Measurements from ENCODE around the gene SPATA46. TPM values are rescaled to one million over a fixed set of nuclear protein-coding genes. Genes with fewer than 3 reads are reported as not detected.

The SPATA46 gene
- total RNA-seq, 1 experiment from 2014 or later: not detected

- Histone ChIP-seq H3K36me3 (ENCODE audit: control insufficient read depth in 1 of 2, insufficient read depth in 2 of 2, low read length in 2 of 2) (peaks cover 0 to 3% of the 10 kb centered on the region in 2 experiments; a peak in 1 of 4 replicates), H2AFZ (ENCODE audit: low read depth, low read length, poor library complexity, severe bottlenecking) (no peak overlapping the region), H3K79me2 (ENCODE audit: insufficient read depth, low read length) (no peaks in the 10 kb centered on the region), H3K27ac (ENCODE audit: low read depth, low read length) (no peak overlapping the region), H3K4me3 (replicated peaks in 1 of 2; ENCODE audit: low read depth in 1 of 2, low read length in 2 of 2) (no peak overlapping the region), H3K27me3 (ENCODE audit: insufficient read depth, low read length) (no peaks in the 10 kb centered on the region), H3K9me2 (ENCODE audit: insufficient read depth) (no peaks in the 10 kb centered on the region), H3K4me2 (ENCODE audit: low read length) (no peak overlapping the region), H4K20me1 (ENCODE audit: insufficient read depth) (no peaks in the 10 kb centered on the region), H3K9ac (ENCODE audit: low read length) (no peak overlapping the region), H3K4me1 (ENCODE audit: control insufficient read depth in 1 of 2, insufficient read depth in 2 of 2, low read length in 2 of 2) (peaks cover 13 to 34% of the 10 kb centered on the region in 2 experiments), H3K9me3 (ENCODE audit: control insufficient read depth in 1 of 2, insufficient read depth in 1 of 2, low read depth in 1 of 2, low read length in 2 of 2) (no peaks in the 10 kb centered on the region)
- ChIA-PET CTCF (no interaction called here), RAD21 (ENCODE audit: low non-redundant PET in 1 of 2, low total read pairs in 2 of 2, uncharacterized antibody in 2 of 2, unreplicated experiment in 2 of 2) (no interaction called here), POLR2A (no interaction called here)
- BruUV-seq (replicated peaks): no TSS peak
- intact Hi-C loops (cut with micrococcal nuclease): no loop called here
- ATAC-seq: no peak
- DNase-seq (ENCODE audit: low read depth, low spot score): no peak
- no peak for TF ChIP-seq YY1 (IDR thresholded peaks at IDR 0.05; ENCODE audit: extremely low read depth, insufficient replicate concordance, low read depth, low read length)
- TF ChIP-seq MAX (IDR thresholded peaks at IDR 0.05): no peak
- TF ChIP-seq POLR2AphosphoS5 (IDR thresholded peaks at IDR 0.05; ENCODE audit: low read depth, low read length): no peak
- no peak for TF ChIP-seq TCF7L2 (IDR thresholded peaks at IDR 0.05; ENCODE audit: borderline replicate concordance, extremely low read depth, insufficient read depth, insufficient read length)
- no peak for TF ChIP-seq ELF1 (IDR thresholded peaks at IDR 0.05; ENCODE audit: borderline replicate concordance, low read depth)
These were observed 5.9 kb downstream of the SPATA46 start for GRCh38 chr1:162370721-162371120.

GRCh38 chr1:162370161-162370560, 6.5 kb downstream of the SPATA46 start:
- BruUV-seq (replicated peaks): no TSS peak
- ChIA-PET POLR2A (no interaction called here), CTCF (no interaction called here), RAD21 (ENCODE audit: low non-redundant PET in 1 of 2, low total read pairs in 2 of 2, uncharacterized antibody in 2 of 2, unreplicated experiment in 2 of 2) (no interaction called here)
- Histone ChIP-seq H3K9ac (ENCODE audit: low read length) (no peak overlapping the region), H2AFZ (ENCODE audit: low read depth, low read length, poor library complexity, severe bottlenecking) (no peak overlapping the region), H3K36me3 (ENCODE audit: control insufficient read depth in 1 of 2, insufficient read depth in 2 of 2, low read length in 2 of 2) (peaks cover 0 to 3% of the 10 kb centered on the region in 2 experiments; a peak in 1 of 4 replicates), H3K27me3 (ENCODE audit: insufficient read depth, low read length) (no peaks in the 10 kb centered on the region), H3K4me2 (ENCODE audit: low read length) (no peak overlapping the region), H3K4me3 (replicated peaks in 1 of 2; ENCODE audit: low read depth in 1 of 2, low read length in 2 of 2) (no peak overlapping the region), H3K79me2 (ENCODE audit: insufficient read depth, low read length) (no peaks in the 10 kb centered on the region), H3K9me3 (ENCODE audit: control insufficient read depth in 1 of 2, insufficient read depth in 1 of 2, low read depth in 1 of 2, low read length in 2 of 2) (no peaks in the 10 kb centered on the region), H3K4me1 (ENCODE audit: control insufficient read depth in 1 of 2, insufficient read depth in 2 of 2, low read length in 2 of 2) (peaks cover 13 to 34% of the 10 kb centered on the region in 2 experiments), H4K20me1 (ENCODE audit: insufficient read depth) (no peaks in the 10 kb centered on the region), H3K27ac (ENCODE audit: low read depth, low read length) (no peak overlapping the region), H3K9me2 (ENCODE audit: insufficient read depth) (no peaks in the 10 kb centered on the region)
- intact Hi-C loops (cut with micrococcal nuclease): no loop called here
- ATAC-seq (no peak), DNase-seq (ENCODE audit: low read depth, low spot score) (no peak)
- TF ChIP-seq FOSL1 (IDR thresholded peaks at IDR 0.05; ENCODE audit: low read depth): no peak
- no peak for TF ChIP-seq CBX3 (IDR thresholded peaks at IDR 0.05; ENCODE audit: low read depth)
- no peak for TF ChIP-seq ZBTB33 (IDR thresholded peaks at IDR 0.05; ENCODE audit: extremely low read depth, insufficient replicate concordance, low read length)
- TF ChIP-seq TCF7L2 (IDR thresholded peaks at IDR 0.05; ENCODE audit: borderline replicate concordance, extremely low read depth, insufficient read depth, insufficient read length): no peak
- TF ChIP-seq ZFX (IDR thresholded peaks at IDR 0.05): no peak
- TF ChIP-seq SRF (IDR thresholded peaks at IDR 0.05; ENCODE audit: low read depth): no peak
- no peak for TF ChIP-seq SIN3A (IDR thresholded peaks at IDR 0.05; ENCODE audit: low read depth)
- TF ChIP-seq RAD21 (IDR thresholded peaks at IDR 0.05; ENCODE audit: low read depth): no peak
- no peak for TF ChIP-seq EZH2phosphoT487 (IDR thresholded peaks at IDR 0.05; ENCODE audit: borderline replicate concordance)
- no peak for TF ChIP-seq REST (IDR thresholded peaks at IDR 0.05; ENCODE audit: low read depth)
- no peak for TF ChIP-seq YY1 (IDR thresholded peaks at IDR 0.05; ENCODE audit: extremely low read depth, insufficient replicate concordance, low read depth, low read length)
- TF ChIP-seq EGR1 (IDR thresholded peaks at IDR 0.05; ENCODE audit: low read depth): no peak
- TF ChIP-seq POLR2A (IDR thresholded peaks at IDR 0.05; ENCODE audit: borderline replicate concordance, extremely low read depth, insufficient read depth, insufficient read length): no peak
- no peak for TF ChIP-seq JUND (IDR thresholded peaks at IDR 0.05)

Measured in HCT116 (cell line).